Naive thymus-derived CD4-positive, alpha-beta T cell (primary cell): ENCODE results near the gene SSX1. TPM values are rescaled to one million over a fixed set of nuclear protein-coding genes. Genes with fewer than 3 reads are reported as not detected.
"Not testable (repeated sequence)": the region's sequence is repeated elsewhere in the genome, so short reads cannot be mapped to it uniquely, and the experiment has no call there.

ENCODE experiments used
- ATAC-seq: fragments of 150-1000 bp; cut with Tn5 transposase; 2 replicates; pipeline ENCODE4 v1.10.0; 2021; ENCODE audit warnings: mild to moderate bottlenecking, moderate library complexity
- CTCF ChIA-PET: fragments of 350-600 bp; sonication (Branson Sonifier 250); formaldehyde crosslinking; loops from one replicate; lab custom pipeline; 2021; ENCODE audit warnings: antibody characterized with exemption; lab: Charles Lee
- POLR2A ChIA-PET: fragments of 350-600 bp; sonication (Branson Sonifier 250); formaldehyde crosslinking; loops from one replicate; lab custom pipeline; 2021; ENCODE audit warnings: antibody characterized with exemption, inconsistent platforms; lab: Charles Lee
- DNase-seq, 9 donors: peaks; one replicate each; pipeline versions ENCODE4 v3.0.0 to v3.0.0-alpha.2; 2020 to 2022; ENCODE audit warnings: mixed read lengths in 1 of 9
- H3K27ac ChIP-seq: one replicate; pipeline ENCODE4 v1.7.0; 2013; ENCODE audit warnings: mild to moderate bottlenecking, low read depth, low read length, moderate library complexity
- H3K27me3 ChIP-seq, 2 donors: one replicate each; pipeline ENCODE4 v1.7.0; 2013; ENCODE audit warnings: low read length in 2 of 2, mild to moderate bottlenecking in 2 of 2, moderate library complexity in 2 of 2; ENCODE audit not compliant: control insufficient read depth in 2 of 2, insufficient read depth in 2 of 2
- H3K36me3 ChIP-seq, 3 experiments: 1 replicate in 2 of 3; 2 replicates in 1 of 3; pipeline ENCODE4 v1.7.0; 2013; ENCODE audit warnings: low read length in 3 of 3, mild to moderate bottlenecking in 3 of 3, moderate library complexity in 1 of 3; ENCODE audit not compliant: insufficient read depth in 3 of 3, control insufficient read depth in 2 of 3
- H3K4me1 ChIP-seq, 2 donors: one replicate each; pipeline ENCODE4 v1.7.0; 2013; ENCODE audit warnings: low read length in 2 of 2, mild to moderate bottlenecking in 2 of 2, moderate library complexity in 1 of 2; ENCODE audit not compliant: control insufficient read depth in 2 of 2, insufficient read depth in 2 of 2
- H3K4me3 ChIP-seq: 2 replicates; pipeline ENCODE4 v1.7.0; 2013; ENCODE audit warnings: mild to moderate bottlenecking, low read length
- H3K9me3 ChIP-seq, 3 experiments: 1 replicate in 2 of 3; 2 replicates in 1 of 3; pipeline ENCODE4 v1.7.0; 2013; ENCODE audit warnings: low read length in 3 of 3; ENCODE audit not compliant: control insufficient read depth in 2 of 3
- H3K27ac Mint-ChIP-seq, 9 donors: one replicate each; pipeline ENCODE4 v1.8.0; 2020 to 2022; ENCODE audit warnings: mixed read lengths in 9 of 9, mild to moderate bottlenecking in 8 of 9, moderate library complexity in 5 of 9, inconsistent platforms in 2 of 9
- H3K27me3 Mint-ChIP-seq, 5 donors: one replicate each; pipeline ENCODE4 v1.8.0; 2021 to 2022; ENCODE audit warnings: mixed read lengths in 5 of 5, mild to moderate bottlenecking in 1 of 5
- H3K36me3 Mint-ChIP-seq, 5 donors: one replicate each; pipeline ENCODE4 v1.8.0; 2020 to 2022; ENCODE audit warnings: mixed read lengths in 5 of 5, mild to moderate bottlenecking in 3 of 5, inconsistent platforms in 1 of 5
- H3K4me1 Mint-ChIP-seq, 7 donors: one replicate each; pipeline ENCODE4 v1.8.0; 2020 to 2022; ENCODE audit warnings: mixed read lengths in 7 of 7, mild to moderate bottlenecking in 3 of 7, inconsistent platforms in 1 of 7
- H3K4me3 Mint-ChIP-seq, 10 donors: one replicate each; pipeline ENCODE4 v1.8.0; 2020 to 2022; ENCODE audit warnings: mild to moderate bottlenecking in 10 of 10, mixed read lengths in 10 of 10, moderate library complexity in 6 of 10, inconsistent platforms in 2 of 10
- H3K9me3 Mint-ChIP-seq, 11 donors: one replicate each; pipeline ENCODE4 v1.8.0; 2020 to 2022; ENCODE audit warnings: mixed read lengths in 11 of 11, mild to moderate bottlenecking in 4 of 11, inconsistent platforms in 1 of 11, moderate library complexity in 1 of 11
- intact Hi-C, 2 donors: fragments of 100-400 bp; cut with micrococcal nuclease; formaldehyde crosslinking; loops; one replicate each; pipeline ENCODE4 v1.15.1; 2023
- polyA plus RNA-seq, 2 donors: library from polyadenylated mRNA; unstranded; fragments of 300-500 nt; fragmentation: Illumina TruSeq; gene quantifications; one replicate each; pipeline ENCODE4 v1.2.3, GENCODE V29; 2021
- total RNA-seq, 6 experiments: library from RNA in 5 of 6; stranded (reverse) in 5 of 6; gene quantifications; 1 replicate in 5 of 6; 2 replicates in 1 of 6; pipeline ENCODE4 v1.2.3 and lab custom pipeline; 2021 to 2026

The SSX1 gene
- total and polyA plus RNA-seq, 7 experiments from 2014 or later = not detected

- Mint-ChIP-seq H3K27me3 (no peaks in the 10 kb centered on the region), H3K27ac (no peak overlapping the region), H3K36me3 (no peaks in the 10 kb centered on the region), H3K9me3 (no peaks in the 10 kb centered on the region), H3K4me1 (no peaks in the 10 kb centered on the region), H3K4me3 (no peak overlapping the region)
- POLR2A ChIA-PET = no interaction called here
- DNase-seq (no peak), ATAC-seq (no peak)
- Histone ChIP-seq H3K4me3 (no peak overlapping the region), H3K27ac (no peak overlapping the region), H3K36me3 (no peaks in the 10 kb centered on the region), H3K4me1 (no peaks in the 10 kb centered on the region), H3K27me3 (no peaks in the 10 kb centered on the region), H3K9me3 (no peaks in the 10 kb centered on the region)
- intact Hi-C loops = no loop called here
- CTCF ChIA-PET = no interaction called here
These were observed 51.0 kb downstream of the SSX1 start for GRCh38 chrX:48306175-48306574.

- H3K9me3 Mint-ChIP-seq, DNase-seq, H3K27me3 ChIP-seq, CTCF ChIA-PET, H3K27me3 Mint-ChIP-seq, H3K9me3 ChIP-seq, H3K27ac ChIP-seq, intact Hi-C loops, POLR2A ChIA-PET, H3K36me3 ChIP-seq, H3K36me3 Mint-ChIP-seq, H3K4me1 Mint-ChIP-seq, H3K27ac Mint-ChIP-seq, H3K4me3 ChIP-seq, H3K4me3 Mint-ChIP-seq, H3K4me1 ChIP-seq, ATAC-seq: not testable (repeated sequence)
These were observed 58.8 kb downstream of the SSX1 start for GRCh38 chrX:48313996-48314395.

Other genes starting within 250 kb of the SSX1 start
- gene SPACA5, start 248.4 kb upstream of the SSX1 start, total RNA-seq = under 1 TPM in 1 of 5 experiments, not detected in 4; 0.59 TPM
- gene SPACA5, start 248.4 kb upstream of the SSX1 start, polyA plus RNA-seq = under 1 TPM in 1 of 2 donors, not detected in 1; 0.60 TPM
- 1 to 10 TPM in 4 of 5 experiments, under 1 TPM in 1; 0.53 to 5.1 (median 2.2) TPM for gene ZNF630, start 183.8 kb upstream of the SSX1 start, total RNA-seq
- gene ZNF630, start 183.8 kb upstream of the SSX1 start, polyA plus RNA-seq = 1 to 10 TPM in 1 of 2 donors, under 1 TPM in 1; 0.60 to 1.2 TPM
- gene SPACA5B, start 124.8 kb upstream of the SSX1 start, total RNA-seq = not detected
- gene SPACA5B, start 124.8 kb upstream of the SSX1 start, polyA plus RNA-seq = not detected
- gene SSX5, start 58.6 kb upstream of the SSX1 start, total RNA-seq = not detected
- gene SSX5, start 58.6 kb upstream of the SSX1 start, polyA plus RNA-seq = not detected
- gene SSX3, start 101.3 kb downstream of the SSX1 start, total RNA-seq = not detected
- not detected for gene SSX3, start 101.3 kb downstream of the SSX1 start, polyA plus RNA-seq
- not detected for gene SSX4, start 128.1 kb downstream of the SSX1 start, total RNA-seq
- gene SSX4, start 128.1 kb downstream of the SSX1 start, polyA plus RNA-seq = not detected
- gene SSX4B, start 156.6 kb downstream of the SSX1 start, total RNA-seq = not detected
- gene SSX4B, start 156.6 kb downstream of the SSX1 start, polyA plus RNA-seq = not detected
- gene SLC38A5, start 214.9 kb downstream of the SSX1 start, total RNA-seq = 10 to 100 TPM; 10.2 to 75.5 (median 17.3) TPM
- gene SLC38A5, start 214.9 kb downstream of the SSX1 start, polyA plus RNA-seq = 1 to 10 TPM; 9.4 to 9.7 TPM
- gene FTSJ1, start 220.8 kb downstream of the SSX1 start, total RNA-seq = 10 to 100 TPM; 48.6 to 62.5 (median 59.5) TPM
- gene FTSJ1, start 220.8 kb downstream of the SSX1 start, polyA plus RNA-seq = 10 to 100 TPM; 56.4 to 74.0 TPM